ENCODE data around the gene CLK2. TPM values are rescaled to one million over a fixed set of nuclear protein-coding genes. Genes with fewer than 3 reads are reported as not detected.

Gene CLK2
- total and polyA plus RNA-seq, 2 of the 13 experiments (the other 11 are each of a cell fraction or from before 2014, with no cell fraction given): 20.1 to 73.5 TPM

- peak; percentile 99 for TF ChIP-seq HNF1B (CRISPR knock-in tag; IDR thresholded peaks at IDR 0.05)
- no peak for TF ChIP-seq ADNP (CRISPR knock-in tag; IDR thresholded peaks at IDR 0.05)
- TF ChIP-seq ZNF792 (CRISPR knock-in tag; IDR thresholded peaks at IDR 0.05): peak; percentile 93
- TF ChIP-seq HIVEP1 (CRISPR knock-in tag; IDR thresholded peaks at IDR 0.05): peak; percentile 84
- peak; percentile 90 for TF ChIP-seq KDM4B (CRISPR knock-in tag; IDR thresholded peaks at IDR 0.05)
- peak; percentile 60 for TF ChIP-seq ZNF225 (CRISPR knock-in tag; IDR thresholded peaks at IDR 0.05)
- no peak; the same call in 1 of the 2 replicates for TF ChIP-seq ZIK1 (CRISPR knock-in tag; IDR thresholded peaks at IDR 0.05; ENCODE audit: borderline replicate concordance, low read depth)
- TF ChIP-seq ZNF569 (CRISPR knock-in tag; IDR thresholded peaks at IDR 0.05; ENCODE audit: borderline replicate concordance): no peak
- TF ChIP-seq PITX1 (CRISPR knock-in tag; IDR thresholded peaks at IDR 0.05): peak; percentile 85
- TF ChIP-seq GTF2F1 (IDR thresholded peaks at IDR 0.05; ENCODE audit: low read length): no peak
- TF ChIP-seq SOX5 (CRISPR knock-in tag; IDR thresholded peaks at IDR 0.05; ENCODE audit: borderline replicate concordance): peak; percentile 85
- no peak for TF ChIP-seq GZF1 (CRISPR knock-in tag; IDR thresholded peaks at IDR 0.05)
- no peak for TF ChIP-seq ZNF567 (CRISPR knock-in tag; IDR thresholded peaks at IDR 0.05; ENCODE audit: borderline replicate concordance)
- TF ChIP-seq MLLT10 (CRISPR knock-in tag; IDR thresholded peaks at IDR 0.05): no peak
- no peak for TF ChIP-seq CHD2 (IDR thresholded peaks at IDR 0.05; ENCODE audit: low read depth, low read length)
- no peak for TF ChIP-seq ZNF570 (CRISPR knock-in tag; IDR thresholded peaks at IDR 0.05; ENCODE audit: borderline replicate concordance)
- TF ChIP-seq ZNF879 (CRISPR knock-in tag; IDR thresholded peaks at IDR 0.05): no peak
- TF ChIP-seq HNF4A (CRISPR knock-in tag; IDR thresholded peaks at IDR 0.05): peak; percentile 98
- peak; percentile 58; the same call in 1 of the 2 replicates for TF ChIP-seq TSC22D2 (CRISPR knock-in tag; IDR thresholded peaks at IDR 0.05; ENCODE audit: borderline replicate concordance)
- no peak for TF ChIP-seq FOXK2 (IDR thresholded peaks at IDR 0.05)
- TF ChIP-seq CREBL2 (CRISPR knock-in tag; IDR thresholded peaks at IDR 0.05; ENCODE audit: borderline replicate concordance): peak; percentile 53; the same call in 1 of the 2 replicates
- no peak; the same call in 1 of the 2 replicates for TF ChIP-seq ZSCAN5A (CRISPR knock-in tag; IDR thresholded peaks at IDR 0.05; ENCODE audit: borderline replicate concordance)
- TF ChIP-seq HOXA7 (CRISPR knock-in tag; IDR thresholded peaks at IDR 0.05): no peak
- TF ChIP-seq ZNF335 (CRISPR knock-in tag; IDR thresholded peaks at IDR 0.05): no peak
- TF ChIP-seq MTA1 (CRISPR knock-in tag; IDR thresholded peaks at IDR 0.05; ENCODE audit: borderline replicate concordance): peak; percentile 96
- peak; percentile 53; the same call in 1 of the 2 replicates for TF ChIP-seq ZFP91 (CRISPR knock-in tag; IDR thresholded peaks at IDR 0.05; ENCODE audit: borderline replicate concordance)
- TF ChIP-seq SKI (IDR thresholded peaks at IDR 0.05; ENCODE audit: partially characterized antibody): peak; percentile 54
Measured at GRCh38 chr1:155300553-155301329, 27.4 kb upstream of the CLK2 start (continued).

Measured in HepG2 (cell line).